GM19035 (cell line): ENCODE data around the gene ADGRV1.
"Not testable (repeated sequence)": the region's sequence is repeated elsewhere in the genome, so short reads cannot be mapped to it uniquely, and the experiment has no call there.

ENCODE experiments used
- ATAC-seq: cut with Tn5 transposase; IDR thresholded peaks from one replicate; pipeline ENCODE4 v1.9.1; 2021; ENCODE audit not compliant: unreplicated experiment

Gene ADGRV1

GRCh38 chr5:91018200-91018599, 459.6 kb downstream of the ADGRV1 start:
- no peak for ATAC-seq

- no peak for ATAC-seq
Measured at GRCh38 chr5:91018712-91019371, 460.2 kb downstream of the ADGRV1 start.

- ATAC-seq: no peak
Measured at GRCh38 chr5:91020065-91020800, 461.6 kb downstream of the ADGRV1 start.

DNA sequence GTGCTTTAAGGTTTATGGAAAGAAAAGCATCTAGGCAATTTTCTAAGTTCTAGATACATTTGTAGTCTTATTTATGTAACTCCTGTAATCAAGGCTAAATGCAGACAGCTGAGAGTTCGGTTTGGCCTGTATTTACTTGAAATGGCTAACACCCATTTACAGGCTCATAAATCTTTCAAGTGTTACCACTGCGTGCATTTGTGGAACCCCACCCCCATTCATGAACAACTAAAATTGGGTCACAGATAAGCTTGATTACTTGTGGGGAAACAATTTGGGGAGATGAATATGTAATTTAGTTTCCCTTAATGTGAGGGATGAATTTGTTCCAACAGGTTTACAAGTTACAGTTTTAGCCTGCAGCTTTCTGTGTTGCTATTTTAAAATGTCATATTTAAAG, 463.9 kb downstream of the ADGRV1 start:
- ATAC-seq: no peak

DNA sequence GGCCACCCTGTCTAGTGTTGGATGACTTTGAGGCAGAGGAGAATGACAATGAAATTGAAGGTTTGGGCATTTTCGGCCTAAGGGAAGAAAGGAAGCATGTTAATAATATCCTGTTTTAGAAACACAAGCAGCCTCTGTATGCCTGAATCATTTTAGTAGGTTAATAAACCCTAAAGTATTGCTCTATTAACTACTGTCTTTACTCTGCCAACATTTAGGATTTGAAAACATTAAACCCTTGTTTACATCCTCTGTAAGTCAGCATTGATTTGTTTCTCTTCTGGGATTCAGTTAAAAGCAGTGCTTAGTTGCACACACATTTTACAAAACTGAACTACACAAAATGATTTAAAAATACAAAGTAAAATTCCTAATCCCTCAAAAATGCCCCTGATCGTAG, 465.6 kb downstream of the ADGRV1 start:
- ATAC-seq: no peak

- no peak for ATAC-seq
Measured at GRCh38 chr5:91024727-91025126, 466.1 kb downstream of the ADGRV1 start.

DNA sequence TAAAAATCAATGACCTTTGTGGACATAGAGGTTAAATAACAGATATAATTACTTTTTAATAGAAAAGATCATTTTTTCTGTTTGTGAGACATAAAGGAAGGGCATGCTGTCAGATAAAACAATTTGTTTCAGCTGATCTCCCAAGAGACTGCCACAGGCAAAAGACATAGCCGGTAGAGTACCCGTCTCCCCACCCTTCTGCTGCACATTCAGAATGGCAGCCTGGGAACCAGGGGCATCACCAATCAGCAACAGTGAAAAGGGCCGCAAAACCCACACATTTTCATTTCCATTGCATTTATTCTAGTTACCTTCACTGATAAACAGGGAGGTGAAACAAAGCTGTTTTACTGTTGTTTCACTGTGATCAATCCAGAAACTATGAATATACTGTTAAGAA, 466.9 kb downstream of the ADGRV1 start:
- no peak for ATAC-seq

GRCh38 chr5:91025956-91026355, 467.4 kb downstream of the ADGRV1 start:
- ATAC-seq: no peak

- ATAC-seq: no peak
Measured at GRCh38 chr5:91026466-91026865, 467.9 kb downstream of the ADGRV1 start.

DNA sequence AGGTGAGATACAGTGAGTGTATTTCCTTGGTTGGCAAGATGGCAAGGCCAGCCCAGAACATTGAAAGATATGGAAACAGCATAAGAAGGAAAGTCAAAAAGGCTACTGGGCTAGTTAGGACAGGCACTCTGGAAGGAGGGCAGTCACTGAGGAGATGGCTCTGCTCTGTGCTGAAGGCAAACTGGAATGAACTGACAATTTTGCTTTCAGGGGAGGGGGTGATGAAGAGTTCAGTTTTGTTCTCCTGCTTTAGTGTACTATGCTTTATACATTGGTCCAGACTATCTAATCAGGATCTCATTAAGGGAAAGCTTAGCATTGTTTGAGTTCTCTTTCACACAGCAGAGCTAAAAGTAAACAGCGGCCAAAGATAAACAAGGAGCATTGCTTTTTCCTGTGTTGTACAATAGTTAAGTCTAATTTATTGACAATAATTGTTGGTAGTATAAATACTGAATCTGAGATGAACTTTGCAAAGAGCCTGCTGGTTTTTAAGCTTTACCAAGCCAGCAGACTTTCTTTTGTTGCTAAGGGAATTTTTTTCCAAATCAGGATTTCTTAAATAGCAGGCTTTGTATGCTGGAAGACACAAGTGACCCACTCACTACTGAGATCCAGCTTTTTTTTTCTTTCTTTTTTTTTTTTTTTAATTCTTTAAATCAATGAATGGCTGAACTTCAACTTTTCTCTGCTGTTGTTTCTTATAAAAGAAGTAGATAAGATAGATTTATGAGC, 469.0 kb downstream of the ADGRV1 start:
- ATAC-seq: no peak

DNA sequence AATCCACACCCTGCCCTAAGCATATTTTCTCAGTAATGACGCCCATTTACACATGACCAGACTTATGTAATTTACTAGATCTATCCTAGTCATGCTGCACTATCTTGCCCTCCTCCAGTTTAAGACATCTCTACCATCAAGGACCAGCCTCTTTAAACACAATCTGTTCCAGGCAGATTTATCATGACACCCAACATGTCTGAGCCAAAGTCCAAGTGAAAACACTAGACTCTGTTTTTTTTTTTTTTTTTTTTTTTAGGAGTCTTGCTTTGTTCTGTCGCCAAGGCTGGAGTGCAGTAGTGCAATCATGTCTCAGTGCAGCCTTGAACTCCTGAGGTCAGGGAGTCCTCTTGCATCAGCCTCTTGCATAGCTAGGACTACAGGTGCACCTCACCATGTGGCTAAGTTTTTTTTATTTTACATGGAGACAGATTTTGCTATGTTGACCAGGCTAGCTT, 469.9 kb downstream of the ADGRV1 start:
- ATAC-seq: no peak

- no peak for ATAC-seq
Measured at GRCh38 chr5:91030521-91031401, 472.2 kb downstream of the ADGRV1 start.

- ATAC-seq: no peak
Measured at GRCh38 chr5:91031402-91031752, 472.8 kb downstream of the ADGRV1 start.

DNA sequence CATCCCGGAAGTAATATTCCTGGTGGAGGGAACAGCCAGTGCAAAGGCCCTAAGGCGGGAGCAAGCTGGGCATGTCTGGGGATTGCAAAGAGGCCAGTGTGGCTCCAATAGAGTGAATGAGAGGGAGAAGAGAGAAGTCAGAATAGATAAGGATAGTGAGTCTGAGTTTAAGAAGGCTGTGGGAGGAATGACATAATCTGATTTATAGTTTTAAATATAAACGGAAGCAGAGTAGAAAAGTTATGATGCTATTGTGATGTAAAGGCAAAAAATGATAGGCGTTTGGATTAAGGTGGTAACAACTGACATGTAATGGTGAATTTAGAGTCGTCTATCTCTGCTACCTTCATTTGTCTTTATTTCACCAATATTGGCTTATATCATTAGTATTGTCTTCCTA, 473.5 kb downstream of the ADGRV1 start:
- no peak for ATAC-seq

DNA sequence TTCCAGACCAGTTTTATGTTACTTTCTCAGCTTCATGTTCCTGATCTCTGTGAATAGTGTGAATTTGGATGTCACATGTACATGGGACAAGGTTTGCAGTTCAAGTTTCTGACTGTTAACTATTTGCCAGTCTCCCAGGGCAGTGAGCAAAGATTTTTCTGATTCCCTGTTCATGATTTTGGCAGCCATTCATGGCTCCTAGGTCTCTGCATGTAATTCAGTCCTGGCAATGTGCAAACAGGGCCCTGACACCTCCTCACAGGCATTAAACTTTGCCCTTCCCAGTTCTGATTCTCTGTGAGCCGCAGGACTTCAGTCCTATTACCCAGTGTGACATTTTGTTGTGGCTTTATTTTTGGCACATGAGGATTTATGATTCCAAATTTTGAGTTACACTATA, 474.8 kb downstream of the ADGRV1 start:
- no peak for ATAC-seq

DNA sequence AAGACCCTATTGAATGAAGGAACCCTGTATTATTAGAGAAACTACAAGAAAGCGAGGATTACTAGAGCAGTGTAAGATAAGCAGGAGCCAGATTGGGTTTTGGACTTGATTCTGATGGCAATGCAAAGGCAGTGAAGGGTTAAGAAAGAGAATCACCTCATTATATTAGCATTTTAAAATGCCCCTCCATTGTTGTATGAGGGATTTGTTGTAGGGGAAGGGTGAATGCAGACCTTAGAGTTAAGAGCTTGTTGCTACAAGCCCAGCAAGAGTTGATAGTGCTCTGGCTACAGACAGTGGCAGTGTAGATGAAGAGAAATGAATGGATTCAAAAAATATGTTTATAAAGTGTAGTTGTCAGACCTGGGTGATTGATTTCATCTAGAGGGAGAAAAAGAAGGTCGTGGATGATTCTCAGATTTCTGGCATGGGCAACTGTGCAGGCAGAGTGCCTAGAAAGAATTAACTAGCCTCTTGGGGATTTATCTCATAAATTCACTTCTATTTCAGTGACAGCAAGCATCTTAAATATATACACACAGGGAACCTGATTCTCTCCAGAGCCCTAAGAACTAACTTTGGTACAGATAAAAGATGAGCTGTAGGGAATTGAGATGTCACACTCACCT, 479.7 kb downstream of the ADGRV1 start:
- no peak for ATAC-seq

DNA sequence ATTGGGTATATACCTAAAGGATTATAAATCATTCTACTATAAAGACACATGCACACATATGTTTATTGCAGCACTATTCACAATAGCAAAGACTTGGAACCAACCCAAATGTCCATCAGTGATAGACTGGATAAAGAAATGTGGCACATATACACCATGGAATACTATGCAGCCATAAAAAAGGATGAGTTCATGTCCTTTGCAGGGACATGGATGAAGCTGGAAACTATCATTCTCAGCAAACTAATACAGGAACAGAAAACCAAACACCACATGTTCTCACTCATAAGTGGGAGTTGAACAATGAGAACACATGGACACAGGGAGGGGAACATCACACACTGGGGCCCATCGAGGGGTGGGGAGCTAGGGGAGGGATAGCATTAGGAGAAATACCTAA, 482.5 kb downstream of the ADGRV1 start:
- not testable (repeated sequence) for ATAC-seq

DNA sequence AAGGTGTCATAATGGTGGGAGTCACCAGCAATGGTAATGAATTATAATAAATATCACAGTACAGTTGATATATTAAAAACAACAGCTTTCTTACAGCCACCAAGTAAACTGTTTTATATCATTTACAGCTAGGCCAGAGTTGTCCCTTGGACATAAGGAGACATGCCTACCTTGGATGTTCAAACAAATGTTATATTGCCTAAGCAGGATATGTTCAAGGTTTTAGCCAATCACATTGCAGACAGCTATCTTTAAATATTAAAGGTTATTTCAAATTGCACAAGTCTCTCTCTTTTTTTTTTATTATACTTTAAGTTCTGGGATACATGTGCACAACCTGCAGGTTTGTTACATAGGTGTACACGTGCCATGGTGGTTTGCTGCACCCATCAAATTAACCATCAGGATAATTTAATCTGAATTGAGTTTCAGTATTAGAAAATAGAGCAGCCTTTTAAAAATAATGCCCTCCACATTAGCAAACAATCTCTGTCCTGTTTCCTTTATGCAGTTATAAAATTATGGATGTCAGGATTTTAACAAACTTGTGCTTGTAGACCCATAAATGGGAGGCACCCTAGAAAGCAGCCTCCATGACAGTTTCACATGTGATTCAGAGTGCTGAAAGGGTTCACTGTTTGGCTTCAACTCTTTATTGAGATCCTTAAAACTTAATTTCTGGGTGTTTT, 483.8 kb downstream of the ADGRV1 start:
- no peak for ATAC-seq

DNA sequence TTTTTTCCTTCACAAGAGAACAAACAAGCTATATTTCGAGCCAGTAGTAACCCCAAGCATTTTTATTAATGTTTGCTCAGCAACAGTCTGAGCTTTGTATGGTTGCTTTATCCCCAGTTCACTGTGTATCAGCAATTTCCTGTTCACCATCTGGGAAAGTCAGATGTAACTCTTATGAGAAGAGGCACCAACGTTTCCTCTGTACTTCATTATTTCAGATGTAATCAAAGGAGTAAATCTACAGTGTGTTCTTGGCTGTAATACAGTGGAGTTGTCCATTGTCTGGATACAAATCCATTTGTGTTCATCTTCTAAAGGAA, 484.3 kb downstream of the ADGRV1 start:
- no peak for ATAC-seq

DNA sequence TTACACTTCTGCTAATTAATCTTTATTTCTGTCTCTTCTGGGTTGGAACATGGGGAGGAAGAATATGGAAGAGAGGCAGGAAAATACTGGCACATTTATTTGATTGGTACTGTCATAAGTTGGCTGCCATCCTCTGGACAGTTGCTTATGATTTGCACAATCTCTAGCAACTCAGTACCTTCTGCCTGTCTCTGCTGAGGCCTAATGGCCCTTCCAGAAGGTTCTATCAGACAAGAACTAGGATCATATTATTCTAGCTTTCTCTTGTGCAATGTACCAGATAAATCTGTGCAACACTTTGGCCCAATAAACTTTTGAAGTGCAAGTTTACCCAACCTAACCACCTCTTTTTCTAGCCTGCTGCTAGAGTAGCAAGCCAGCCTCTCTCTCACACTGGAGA, 489.5 kb downstream of the ADGRV1 start:
- ATAC-seq: no peak
